GM12801 (cell line): ENCODE data around the gene TAGAP.

Source experiments
- TF ChIP-seq, protein P1 (sequence below): IDR thresholded peaks from one replicate; pipeline ENCODE4 v1.5.1; 2011; ENCODE audit warnings: control low read depth; ENCODE audit not compliant: insufficient read length; ENCODE audit errors: extremely low read depth

The TAGAP gene

DNA sequence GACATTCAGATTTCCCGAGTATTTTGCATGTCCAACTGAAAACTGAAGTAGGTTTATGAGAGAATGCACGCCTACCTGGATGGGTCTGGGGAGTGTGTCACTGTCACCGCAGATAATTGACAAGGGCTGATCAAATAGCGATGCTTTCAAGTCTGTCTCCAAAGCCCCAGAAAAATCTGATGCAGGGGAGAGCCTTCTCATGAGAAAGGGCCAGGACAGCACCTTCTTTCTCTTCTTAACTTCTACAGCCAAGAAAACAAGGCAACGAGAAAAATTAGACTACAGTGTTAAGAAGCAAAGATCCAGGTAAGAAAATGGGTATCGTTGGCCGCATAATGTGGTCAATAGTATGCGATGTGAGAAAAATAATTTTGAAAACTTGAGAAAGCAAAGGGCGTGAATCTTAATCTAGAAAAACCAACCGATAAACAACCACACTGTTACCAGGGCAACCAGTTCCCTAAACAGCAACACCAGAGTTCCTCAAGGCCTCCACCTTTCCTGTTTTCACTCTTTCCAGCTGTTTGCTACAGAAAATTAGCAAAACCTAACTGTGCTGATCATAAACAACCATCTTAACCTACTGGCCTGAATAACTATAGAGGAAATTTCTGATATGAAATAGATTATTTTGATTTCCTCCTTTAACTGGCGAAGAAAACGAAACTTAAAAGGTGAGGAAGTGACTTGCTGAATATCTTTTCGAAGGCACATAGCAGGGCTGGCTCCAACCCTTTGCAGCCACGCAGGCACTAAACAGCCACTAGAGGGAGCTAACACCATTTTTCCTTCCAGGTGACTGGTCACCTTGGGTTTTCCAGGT is 2.6 kb downstream of the TAGAP start:
- TF ChIP-seq, protein P1, sequence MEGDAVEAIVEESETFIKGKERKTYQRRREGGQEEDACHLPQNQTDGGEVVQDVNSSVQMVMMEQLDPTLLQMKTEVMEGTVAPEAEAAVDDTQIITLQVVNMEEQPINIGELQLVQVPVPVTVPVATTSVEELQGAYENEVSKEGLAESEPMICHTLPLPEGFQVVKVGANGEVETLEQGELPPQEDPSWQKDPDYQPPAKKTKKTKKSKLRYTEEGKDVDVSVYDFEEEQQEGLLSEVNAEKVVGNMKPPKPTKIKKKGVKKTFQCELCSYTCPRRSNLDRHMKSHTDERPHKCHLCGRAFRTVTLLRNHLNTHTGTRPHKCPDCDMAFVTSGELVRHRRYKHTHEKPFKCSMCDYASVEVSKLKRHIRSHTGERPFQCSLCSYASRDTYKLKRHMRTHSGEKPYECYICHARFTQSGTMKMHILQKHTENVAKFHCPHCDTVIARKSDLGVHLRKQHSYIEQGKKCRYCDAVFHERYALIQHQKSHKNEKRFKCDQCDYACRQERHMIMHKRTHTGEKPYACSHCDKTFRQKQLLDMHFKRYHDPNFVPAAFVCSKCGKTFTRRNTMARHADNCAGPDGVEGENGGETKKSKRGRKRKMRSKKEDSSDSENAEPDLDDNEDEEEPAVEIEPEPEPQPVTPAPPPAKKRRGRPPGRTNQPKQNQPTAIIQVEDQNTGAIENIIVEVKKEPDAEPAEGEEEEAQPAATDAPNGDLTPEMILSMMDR = no peak

DNA sequence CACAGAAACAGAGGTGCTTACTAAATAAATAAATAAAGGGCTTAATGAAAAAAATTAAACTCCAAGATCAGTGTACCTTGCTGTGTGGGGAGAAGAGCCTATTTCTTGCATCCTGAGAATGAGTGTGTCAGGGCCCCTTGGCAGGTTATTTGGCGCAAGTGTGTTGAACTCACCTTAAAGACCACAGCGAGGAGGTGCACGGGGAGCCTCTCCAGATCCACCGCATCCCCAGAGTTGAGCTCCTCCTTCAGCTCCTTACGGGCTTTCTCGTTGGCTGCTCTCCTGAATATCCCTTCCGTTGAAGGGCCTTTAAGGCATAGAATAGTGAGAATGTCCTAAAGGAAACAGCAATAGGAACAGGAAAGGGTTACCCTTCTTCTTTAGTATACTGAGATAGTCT is 3.6 kb downstream of the TAGAP start:
- TF ChIP-seq, protein P1 = no peak

DNA sequence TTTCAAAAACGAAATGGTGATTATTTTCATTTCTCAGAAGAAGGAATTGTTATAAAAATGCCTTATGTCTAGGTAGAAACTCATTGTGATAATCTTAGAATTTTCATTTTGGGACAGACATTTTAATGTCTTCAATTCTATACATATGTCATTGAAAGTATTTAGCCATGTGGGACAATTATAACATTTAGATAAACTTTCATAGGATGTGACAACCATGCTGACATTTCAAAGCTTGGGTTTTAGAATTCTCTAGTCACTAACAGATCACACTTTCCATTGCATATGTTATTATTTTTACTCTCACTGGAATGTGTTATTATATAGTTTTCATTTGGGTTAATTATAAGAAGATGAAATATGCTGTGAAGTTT is 4.9 kb downstream of the TAGAP start:
- TF ChIP-seq, protein P1 = no peak

DNA sequence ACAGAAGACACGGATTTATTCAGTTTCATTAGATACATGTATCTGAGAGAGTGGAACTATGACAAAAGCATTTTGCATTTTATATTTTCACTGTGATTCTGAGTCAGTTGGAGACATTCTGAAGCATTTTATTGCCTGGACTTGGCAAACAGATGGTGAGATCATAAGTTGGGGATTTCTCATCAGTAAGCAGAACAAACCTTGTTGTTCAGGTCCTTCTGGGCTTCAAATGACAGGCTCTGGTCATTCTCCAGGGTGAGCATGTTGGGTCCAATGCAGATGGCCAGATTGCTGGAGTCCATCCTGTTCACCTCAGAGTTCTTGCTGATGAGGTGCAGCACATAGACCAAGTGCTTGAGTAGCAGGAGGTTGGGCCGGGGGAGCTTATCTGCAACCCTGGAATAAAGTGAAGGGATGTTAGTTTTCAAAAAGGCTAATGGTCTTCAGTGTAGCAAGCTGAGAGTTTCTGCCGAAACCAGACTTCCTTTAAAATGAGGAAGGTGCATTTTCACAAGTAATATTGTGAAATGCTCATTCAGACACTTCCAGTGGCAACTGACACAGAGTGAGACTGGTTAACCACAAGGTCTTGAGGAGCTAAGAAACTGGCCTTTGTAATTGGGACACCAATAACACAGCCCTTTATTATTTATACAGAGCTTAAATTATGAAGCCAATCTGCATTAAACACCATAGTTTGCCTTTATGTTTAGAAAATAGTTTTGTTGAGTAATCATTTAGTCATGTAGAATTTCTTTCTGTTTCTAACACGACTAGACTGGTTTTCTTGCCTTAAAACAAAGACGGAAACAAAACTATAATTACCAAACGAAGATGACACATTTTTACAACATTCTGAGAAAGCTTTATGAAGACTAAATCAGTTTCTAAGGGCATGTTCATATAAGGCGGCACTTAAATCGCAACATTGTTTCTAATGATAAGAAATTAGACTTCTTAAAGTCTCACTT is 5.6 kb downstream of the TAGAP start:
- TF ChIP-seq, protein P1 = no peak

DNA sequence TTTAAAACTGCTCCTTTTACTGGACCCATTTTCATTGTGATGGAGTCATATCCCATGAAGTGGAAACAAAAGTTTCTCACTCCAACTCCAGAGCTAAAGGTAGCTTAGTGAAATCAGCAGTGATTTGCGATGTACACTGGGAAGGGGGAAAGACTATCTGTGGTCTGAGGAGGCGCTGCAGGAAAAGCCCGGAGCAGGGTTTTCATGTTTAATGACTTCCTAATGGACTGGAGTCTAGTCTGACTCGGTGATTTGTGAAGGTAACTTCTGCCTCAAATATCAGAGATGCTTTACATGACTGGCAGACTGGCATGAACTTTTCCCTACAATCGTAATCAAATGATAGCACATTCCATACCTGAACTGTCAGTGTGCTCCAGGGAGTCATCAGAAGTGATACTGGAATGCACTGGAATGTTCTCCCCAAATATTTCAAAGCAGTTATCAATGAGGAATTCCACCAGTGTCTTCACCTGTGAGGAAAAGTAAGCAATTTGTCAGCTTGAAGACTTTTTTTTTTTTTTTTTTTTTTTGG is 7.0 kb downstream of the TAGAP start:
- TF ChIP-seq, protein P1 = no peak

DNA sequence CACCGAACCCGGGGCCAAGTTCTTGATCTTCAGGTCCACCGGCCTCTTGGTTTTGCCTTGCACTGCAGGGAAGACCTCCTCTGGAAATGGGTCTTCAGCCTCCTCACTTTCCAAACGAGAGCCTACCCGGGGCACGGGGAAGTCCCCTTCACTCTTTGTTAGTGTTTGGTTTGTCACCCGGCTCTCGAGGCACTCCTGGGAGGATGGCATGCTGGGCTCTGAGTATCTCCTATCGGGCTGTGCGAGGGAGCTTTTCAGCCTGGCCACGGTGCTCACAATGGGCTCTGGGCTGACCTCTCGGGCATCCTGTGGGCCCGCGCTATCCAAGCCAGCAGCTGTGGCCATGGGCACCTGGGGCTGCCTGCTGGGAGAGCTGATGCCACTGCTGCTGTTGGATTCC is 8.1 kb downstream of the TAGAP start:
- TF ChIP-seq, protein P1 = no peak

DNA sequence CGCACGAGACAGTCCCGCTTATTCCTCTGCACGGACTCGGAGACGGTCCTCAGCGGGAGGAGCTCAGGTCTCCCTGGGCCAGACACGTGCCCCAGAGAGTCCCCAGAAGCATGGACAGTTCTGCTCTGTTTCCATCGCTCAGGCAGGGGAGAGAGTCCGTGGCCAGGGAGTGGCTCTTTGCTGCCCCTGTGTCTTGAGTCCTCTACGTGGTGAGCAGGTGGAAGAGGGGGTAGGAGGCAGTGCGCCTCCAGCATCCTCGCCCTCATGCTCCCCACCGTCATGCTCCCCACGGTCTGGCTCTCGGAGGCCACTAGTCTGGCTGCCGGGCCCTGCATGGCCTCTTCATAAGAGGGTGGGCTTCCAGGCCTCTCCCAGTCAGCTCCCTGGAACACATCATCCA is 8.9 kb downstream of the TAGAP start:
- TF ChIP-seq, protein P1 = no peak
